Subcutaneous adipose tissue (tissue), 4 donors: ENCODE results near the gene RBM22. TPM values are rescaled to one million over a fixed set of nuclear protein-coding genes. Genes with fewer than 3 reads are reported as not detected.

ENCODE experiments used
- CTCF ChIP-seq: fragments of 450-650 bp; IDR thresholded peaks from one replicate; pipeline ENCODE4 v1.5.1; 2016; ENCODE audit warnings: low read depth, mild to moderate bottlenecking, control low read depth, antibody characterized with exemption, moderate library complexity
- total RNA-seq, 4 donors: library from RNA; depleted of rRNA; stranded (reverse); fragments of >200 nt; gene quantifications; one replicate each; pipeline ENCODE4 v1.1.0, GENCODE V29; 2016

The RBM22 gene
- total RNA-seq, 4 donors from 2014 or later: 32.8 to 35.5 (median 34.4) TPM

DNA sequence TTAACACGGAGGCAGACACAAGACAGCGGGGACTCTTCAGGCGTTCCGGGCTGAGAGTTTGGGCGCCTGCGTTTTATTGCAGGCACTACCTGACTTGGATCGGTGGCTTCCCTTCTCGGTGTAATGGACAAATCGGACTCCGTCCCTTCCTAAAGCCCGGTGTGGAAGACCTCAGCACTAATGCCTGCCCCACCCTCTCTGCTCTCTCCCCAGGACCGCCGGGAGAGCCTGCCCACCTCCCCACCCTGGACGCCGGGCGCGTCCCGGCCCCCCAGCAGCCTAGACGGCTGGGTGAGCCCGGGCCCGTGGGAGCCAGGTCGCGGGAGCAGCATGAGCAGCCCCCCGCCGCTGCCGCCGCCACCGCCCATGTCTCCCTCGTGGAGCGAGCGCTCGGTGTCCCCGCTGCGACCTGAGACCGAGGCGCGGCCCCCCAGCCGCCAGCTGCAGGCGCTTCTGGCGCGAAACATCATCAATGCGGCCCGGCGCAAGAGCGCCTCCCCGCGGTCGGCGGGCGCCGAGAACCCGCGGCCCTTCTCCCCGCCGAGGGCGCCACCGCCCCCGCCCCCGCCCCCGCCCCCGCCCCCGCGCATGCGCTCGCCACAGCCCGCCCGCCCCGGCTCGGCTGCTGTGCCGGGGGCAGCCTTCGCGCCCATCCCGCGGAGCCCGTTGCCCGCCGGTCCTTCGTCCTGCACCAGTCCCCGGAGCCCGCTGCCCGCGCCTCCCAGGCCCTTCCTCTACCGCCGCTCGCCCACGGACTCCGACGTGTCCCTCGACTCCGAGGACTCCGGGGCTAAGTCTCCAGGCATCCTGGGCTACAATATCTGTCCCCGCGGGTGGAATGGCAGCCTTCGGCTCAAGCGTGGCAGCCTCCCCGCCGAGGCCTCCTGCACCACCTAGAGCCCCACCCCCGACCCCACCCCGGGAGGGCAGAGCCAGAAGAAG, 44.4 kb downstream of the RBM22 start:
- TF ChIP-seq CTCF: no peak

DNA sequence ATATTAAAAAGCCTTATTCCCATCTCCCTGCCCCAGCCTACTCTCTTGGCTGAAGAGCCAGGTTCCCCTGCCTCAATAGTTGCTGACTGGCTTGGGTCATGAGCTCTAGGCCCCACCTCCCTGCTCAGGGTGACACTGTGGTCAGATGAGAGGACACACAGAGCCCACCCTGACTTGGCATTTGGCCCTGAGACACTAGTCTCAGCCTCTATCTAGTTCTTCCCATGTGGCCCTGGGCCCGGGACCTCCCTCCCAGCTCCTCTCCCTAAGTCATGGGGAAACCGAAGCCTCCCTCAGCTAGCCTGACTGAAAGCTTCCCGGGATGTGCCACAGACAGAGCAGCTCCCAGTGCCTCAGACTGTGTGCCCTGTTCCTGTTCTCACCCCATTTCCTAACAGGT, 45.6 kb downstream of the RBM22 start:
- TF ChIP-seq CTCF: no peak

DNA sequence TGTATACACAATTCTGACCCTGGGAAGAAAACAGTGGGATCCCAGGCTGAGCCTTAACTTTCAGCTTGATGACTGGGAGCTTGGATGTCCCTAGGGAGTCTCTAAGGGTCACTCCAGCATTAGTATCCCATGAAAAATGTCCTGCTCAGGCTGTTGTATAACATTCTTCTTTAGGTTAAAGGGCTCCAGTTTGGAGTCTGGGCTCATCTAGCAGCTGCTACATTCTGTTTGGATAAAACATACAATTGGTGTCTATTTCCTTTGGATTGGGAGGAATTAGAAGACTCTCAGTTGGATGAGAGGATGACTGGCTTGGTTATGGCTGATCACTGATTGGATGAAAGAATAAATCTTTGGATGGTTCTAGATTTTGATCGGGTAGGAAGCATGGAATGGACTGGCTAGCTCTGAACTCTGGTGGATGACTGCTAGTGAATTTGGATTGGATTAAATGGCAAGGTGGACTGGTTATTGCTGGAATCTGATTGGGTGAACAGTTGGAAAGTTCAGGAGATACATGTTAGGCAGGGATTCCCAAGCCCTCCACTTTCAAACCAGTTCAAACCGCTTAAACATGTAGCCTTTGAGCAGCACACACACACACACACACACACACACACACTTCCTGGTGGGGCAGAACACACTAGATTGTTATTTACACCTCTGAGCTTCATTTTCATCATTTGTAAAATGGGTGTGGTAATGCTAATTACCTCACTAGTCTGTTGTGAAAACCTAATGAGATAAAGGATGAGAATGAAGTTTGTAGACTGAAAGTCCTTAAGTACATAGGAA, 46.9 kb downstream of the RBM22 start:
- TF ChIP-seq CTCF: no peak

DNA sequence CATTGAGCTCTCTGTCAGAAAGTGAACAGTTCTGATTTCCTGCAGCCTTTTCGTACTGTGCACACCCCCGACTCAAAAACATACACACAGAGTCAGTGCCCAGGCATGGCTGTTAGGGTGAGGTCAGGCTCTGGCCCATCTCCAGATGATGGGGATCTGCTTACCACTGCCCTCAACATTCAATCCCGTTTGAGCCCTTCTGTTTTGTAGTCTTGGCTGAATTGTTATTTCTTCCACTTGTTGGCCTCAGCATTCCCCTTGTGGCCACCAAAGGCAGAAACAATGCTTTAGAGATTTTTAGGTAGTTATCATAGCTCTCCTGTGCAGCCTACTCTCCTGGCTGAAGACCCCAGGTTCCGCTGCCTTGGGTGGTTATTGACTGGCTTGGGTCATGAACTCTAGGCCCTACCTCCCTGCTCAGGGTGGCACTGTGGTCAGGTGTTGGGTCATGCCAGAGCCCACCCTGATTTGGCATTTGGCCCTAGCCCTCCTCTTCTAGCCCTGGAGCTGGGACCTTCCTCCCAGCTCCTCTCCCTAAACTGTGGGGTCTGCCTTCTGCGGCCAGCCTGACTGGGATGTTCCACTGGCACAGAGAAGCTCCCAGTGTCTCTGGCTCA, 47.6 kb downstream of the RBM22 start:
- no peak for TF ChIP-seq CTCF

DNA sequence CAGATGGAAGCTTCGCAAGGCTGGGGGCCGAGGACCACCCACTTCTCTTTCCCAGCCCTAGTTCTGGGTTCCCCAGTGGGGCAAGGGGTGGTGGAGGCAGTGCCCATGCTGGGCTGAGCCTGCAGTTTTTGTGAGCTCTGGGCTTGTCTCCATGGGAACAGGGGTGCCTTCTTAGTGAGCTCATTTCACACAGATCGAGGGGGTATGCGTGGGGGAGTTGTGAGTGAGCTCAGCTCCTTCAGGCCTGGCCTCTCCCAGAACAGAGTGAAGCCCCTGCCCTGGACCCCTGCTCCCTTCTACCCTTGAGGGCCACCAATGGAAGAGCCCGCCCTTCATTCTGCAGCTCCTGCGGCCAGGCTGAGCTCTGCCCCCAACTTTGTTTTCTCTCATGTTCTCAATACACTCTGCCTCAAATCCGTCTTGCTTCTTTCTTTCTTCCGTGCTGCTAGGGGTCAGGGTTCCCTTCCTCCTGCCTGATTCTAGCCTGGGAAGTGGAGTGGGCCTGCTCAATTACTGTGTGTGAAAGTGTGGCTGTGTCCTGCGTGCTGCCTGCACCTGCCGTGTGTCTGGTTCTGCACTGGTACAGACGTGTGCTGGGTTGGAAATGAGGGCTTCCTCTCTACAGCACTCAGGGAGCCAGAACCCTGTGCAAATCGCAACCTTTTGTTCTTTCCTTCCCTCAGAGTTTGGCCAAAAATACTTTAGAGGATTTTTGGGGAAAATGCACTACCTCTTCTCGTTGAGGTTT, 48.8 kb downstream of the RBM22 start:
- no peak for TF ChIP-seq CTCF

DNA sequence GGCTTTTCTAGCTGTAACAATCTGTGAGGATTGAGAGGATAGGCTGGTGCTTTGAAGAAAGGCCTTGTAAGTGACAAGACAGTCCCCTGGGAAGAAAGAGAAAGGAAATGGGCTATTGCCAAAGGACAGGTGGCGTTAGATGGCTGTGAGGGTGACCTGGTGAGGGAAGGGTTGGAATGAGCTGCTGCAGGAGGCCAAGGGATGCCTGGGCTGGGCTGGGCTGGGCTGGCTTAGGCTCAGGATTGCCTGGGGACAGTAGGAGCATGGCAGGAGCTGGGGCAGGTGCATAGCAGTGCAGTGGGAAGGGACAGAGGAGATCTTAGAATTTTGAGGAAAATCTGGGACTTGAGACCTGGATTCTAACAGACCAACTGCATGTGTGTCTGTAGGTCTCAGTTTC, 49.5 kb downstream of the RBM22 start:
- no peak for TF ChIP-seq CTCF
